ENCODE results near the gene PIGV.
"Not testable (repeated sequence)": the region's sequence is repeated elsewhere in the genome, so short reads cannot be mapped to it uniquely, and the experiment has no call there.

The PIGV gene

GRCh38 chr1:26794391-26794790 is 6.6 kb downstream of the PIGV start:
- no peak overlapping the region for H3K4me3 ChIP-seq (ENCODE audit: low read depth, low read length)
- in situ Hi-C loops (cut with HindIII; ENCODE audit: low sequenced_read_pairs): loop anchor here (5.0 kb wide), 1 partner anchor 38 kb away; no protein-coding TSS in a partner anchor
- no peak for TF ChIP-seq CTCF (IDR thresholded peaks at IDR 0.05; ENCODE audit: low read depth, low read length, missing control alignments)
- DNase-seq (ENCODE audit: low read depth): no peak

GRCh38 chr1:26797627-26798026 is 9.9 kb downstream of the PIGV start:
- H3K4me3 ChIP-seq (ENCODE audit: low read depth, low read length): no peak overlapping the region
- in situ Hi-C loops (cut with HindIII; ENCODE audit: low sequenced_read_pairs): no loop called here
- no peak for TF ChIP-seq CTCF (IDR thresholded peaks at IDR 0.05; ENCODE audit: low read depth, low read length, missing control alignments)
- no peak for DNase-seq (ENCODE audit: low read depth)

- TF ChIP-seq CTCF (IDR thresholded peaks at IDR 0.05; ENCODE audit: low read depth, low read length, missing control alignments): no peak
- DNase-seq (ENCODE audit: low read depth): peak; percentile 76
- peak overlapping the region; percentile 5 for H3K4me3 ChIP-seq (ENCODE audit: low read depth, low read length)
Measured at GRCh38 chr1:26799479-26800142, 11.9 kb downstream of the PIGV start.

GRCh38 chr1:26803932-26804331 is 16.2 kb downstream of the PIGV start:
- in situ Hi-C loops (cut with HindIII; ENCODE audit: low sequenced_read_pairs): not testable (repeated sequence)

More at GRCh38 chr1:26799479-26800142, 11.9 kb downstream of the PIGV start:
- in situ Hi-C loops (cut with HindIII; ENCODE audit: low sequenced_read_pairs): no loop called here

GRCh38 chr1:26810105-26810504 is 22.4 kb downstream of the PIGV start:
- H3K4me3 ChIP-seq (ENCODE audit: low read depth, low read length); in situ Hi-C loops (cut with HindIII; ENCODE audit: low sequenced_read_pairs); DNase-seq (ENCODE audit: low read depth): not testable (repeated sequence)
- peak; percentile 80 for TF ChIP-seq CTCF (IDR thresholded peaks at IDR 0.05; ENCODE audit: low read depth, low read length, missing control alignments)

More at GRCh38 chr1:26803932-26804331, 16.2 kb downstream of the PIGV start:
- not testable (repeated sequence) for H3K4me3 ChIP-seq (ENCODE audit: low read depth, low read length); DNase-seq (ENCODE audit: low read depth)

GRCh38 chr1:26811057-26811456 is 23.3 kb downstream of the PIGV start:
- in situ Hi-C loops (cut with HindIII; ENCODE audit: low sequenced_read_pairs): no loop called here
- no peak overlapping the region for H3K4me3 ChIP-seq (ENCODE audit: low read depth, low read length)
- TF ChIP-seq CTCF (IDR thresholded peaks at IDR 0.05; ENCODE audit: low read depth, low read length, missing control alignments): no peak
- DNase-seq (ENCODE audit: low read depth): no peak

GRCh38 chr1:26811708-26812107 is 24.0 kb downstream of the PIGV start:
- no peak overlapping the region for H3K4me3 ChIP-seq (ENCODE audit: low read depth, low read length)
- DNase-seq (ENCODE audit: low read depth): no peak
- no peak for TF ChIP-seq CTCF (IDR thresholded peaks at IDR 0.05; ENCODE audit: low read depth, low read length, missing control alignments)
- in situ Hi-C loops (cut with HindIII; ENCODE audit: low sequenced_read_pairs): no loop called here
